ENCODE results near the gene SPATA16. TPM values are rescaled to one million over a fixed set of nuclear protein-coding genes. Genes with fewer than 3 reads are reported as not detected.

The SPATA16 gene
- total RNA-seq, 4 donors from 2014 or later, result not detected

DNA sequence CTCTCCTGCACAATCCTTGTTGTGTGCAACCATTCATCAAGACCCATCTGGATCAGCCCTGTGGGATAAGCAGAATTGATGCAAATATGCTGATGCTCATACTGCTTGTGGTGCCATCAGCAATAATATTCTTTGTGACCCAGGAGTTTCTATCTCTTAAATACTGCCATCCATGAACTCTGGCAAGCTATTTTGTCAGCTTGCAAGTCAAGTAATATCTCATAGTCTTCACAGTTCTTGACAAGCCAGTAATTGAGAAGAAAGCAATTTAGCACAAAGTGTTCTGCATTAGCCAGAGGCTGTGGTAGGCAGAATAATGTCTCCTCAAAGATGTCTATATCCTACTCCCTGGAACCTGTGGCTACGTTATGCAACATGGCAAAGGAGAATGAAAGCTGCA lies 49.0 kb downstream of the SPATA16 start:
- no peaks in the 10 kb centered on the region for H3K4me1 ChIP-seq
- no peak overlapping the region for H3K4me3 ChIP-seq
- TF ChIP-seq POLR2A (IDR thresholded peaks at IDR 0.05) (no peak), POLR2AphosphoS5 (IDR thresholded peaks at IDR 0.05) (no peak), EP300 (IDR thresholded peaks at IDR 0.05) (no peak)
- TF ChIP-seq, protein P1, sequence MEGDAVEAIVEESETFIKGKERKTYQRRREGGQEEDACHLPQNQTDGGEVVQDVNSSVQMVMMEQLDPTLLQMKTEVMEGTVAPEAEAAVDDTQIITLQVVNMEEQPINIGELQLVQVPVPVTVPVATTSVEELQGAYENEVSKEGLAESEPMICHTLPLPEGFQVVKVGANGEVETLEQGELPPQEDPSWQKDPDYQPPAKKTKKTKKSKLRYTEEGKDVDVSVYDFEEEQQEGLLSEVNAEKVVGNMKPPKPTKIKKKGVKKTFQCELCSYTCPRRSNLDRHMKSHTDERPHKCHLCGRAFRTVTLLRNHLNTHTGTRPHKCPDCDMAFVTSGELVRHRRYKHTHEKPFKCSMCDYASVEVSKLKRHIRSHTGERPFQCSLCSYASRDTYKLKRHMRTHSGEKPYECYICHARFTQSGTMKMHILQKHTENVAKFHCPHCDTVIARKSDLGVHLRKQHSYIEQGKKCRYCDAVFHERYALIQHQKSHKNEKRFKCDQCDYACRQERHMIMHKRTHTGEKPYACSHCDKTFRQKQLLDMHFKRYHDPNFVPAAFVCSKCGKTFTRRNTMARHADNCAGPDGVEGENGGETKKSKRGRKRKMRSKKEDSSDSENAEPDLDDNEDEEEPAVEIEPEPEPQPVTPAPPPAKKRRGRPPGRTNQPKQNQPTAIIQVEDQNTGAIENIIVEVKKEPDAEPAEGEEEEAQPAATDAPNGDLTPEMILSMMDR (IDR thresholded peaks at IDR 0.05), result no peak
- peaks cover 4% of the 10 kb centered on the region for H3K9me3 ChIP-seq
- no peak for DNase-seq (ENCODE audit: low spot score in 2 of 2)
- WGBS, result 65% methylated on average over 1 of the region's 1 CpG
- no peaks in the 10 kb centered on the region for H3K27me3 ChIP-seq
- H3K36me3 ChIP-seq, result no peaks in the 10 kb centered on the region
- H3K27ac ChIP-seq, result no peak overlapping the region

DNA sequence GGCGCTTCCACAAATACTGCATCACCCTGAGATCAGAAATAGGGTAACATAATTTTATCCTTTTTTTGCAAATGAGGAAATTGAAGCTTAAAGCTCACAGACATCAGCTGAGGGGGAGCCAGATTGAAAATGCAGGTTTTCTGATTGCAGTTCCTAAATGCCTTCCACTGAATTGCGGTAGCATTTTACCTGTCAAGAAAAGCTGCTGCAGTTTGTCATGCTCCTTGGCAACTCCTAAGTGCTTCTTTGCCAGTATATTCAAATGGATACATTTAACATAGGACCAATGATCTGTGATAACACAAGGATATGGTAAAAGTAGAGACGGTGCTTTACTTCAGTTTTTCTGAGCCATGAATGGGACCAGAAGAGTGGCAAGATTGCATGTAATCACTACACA lies 50.5 kb downstream of the SPATA16 start:
- Histone ChIP-seq H3K27ac (no peak overlapping the region), H3K36me3 (no peaks in the 10 kb centered on the region), H3K9me3 (peaks cover 4% of the 10 kb centered on the region), H3K4me1 (no peaks in the 10 kb centered on the region), H3K4me3 (no peak overlapping the region), H3K27me3 (no peaks in the 10 kb centered on the region)
- 77% methylated on average over 3 of the region's 3 CpGs for WGBS
- no peak for DNase-seq (ENCODE audit: low spot score in 2 of 2)
- TF ChIP-seq POLR2AphosphoS5 (IDR thresholded peaks at IDR 0.05) (no peak), EP300 (IDR thresholded peaks at IDR 0.05) (no peak), POLR2A (IDR thresholded peaks at IDR 0.05) (no peak)
- TF ChIP-seq, protein P1 (IDR thresholded peaks at IDR 0.05), result no peak

DNA sequence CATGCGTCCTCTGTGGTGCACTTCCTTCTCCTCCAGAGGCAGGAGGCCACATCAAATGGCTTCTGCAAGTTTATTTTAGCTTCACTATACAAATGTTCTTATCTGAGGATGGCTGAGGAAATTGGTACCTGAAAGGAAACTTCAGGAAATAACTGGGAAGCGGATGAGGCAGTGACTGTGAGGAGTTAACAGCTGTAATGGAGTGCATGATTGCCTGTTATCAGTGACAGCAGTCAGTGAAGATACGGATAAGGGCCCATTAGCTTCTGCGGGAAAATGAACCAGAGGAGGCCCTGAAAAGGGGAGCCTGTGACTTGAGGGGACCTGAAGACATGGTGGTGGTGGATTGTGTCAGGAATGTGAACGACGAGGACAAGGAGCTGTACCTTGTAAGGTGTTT lies 51.8 kb downstream of the SPATA16 start:
- WGBS, result 82% methylated on average over 6 of the region's 6 CpGs

DNA sequence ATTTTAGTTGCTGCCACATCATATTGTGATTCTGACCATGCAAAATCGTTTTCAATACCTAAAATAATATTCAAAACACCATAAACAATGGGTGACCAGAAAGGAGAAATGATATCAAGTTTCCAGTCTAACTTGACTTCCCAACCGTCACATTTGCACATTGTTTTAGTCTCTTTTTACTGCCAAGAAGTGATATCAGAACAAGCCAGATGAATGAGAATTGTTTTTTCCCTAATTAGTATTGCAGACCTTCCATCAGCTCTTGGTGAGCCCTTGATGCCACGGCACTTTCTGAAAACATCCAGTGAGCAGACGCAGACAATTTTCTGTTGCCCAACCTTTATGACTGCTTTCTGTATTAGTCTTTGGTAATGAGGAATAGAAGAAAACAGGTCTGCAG lies 62.5 kb downstream of the SPATA16 start:
- no peak for DNase-seq (ENCODE audit: low spot score in 2 of 2)
- H3K36me3 ChIP-seq, result no peaks in the 10 kb centered on the region
- no peaks in the 10 kb centered on the region for H3K27me3 ChIP-seq
- no peak overlapping the region for H3K4me3 ChIP-seq
- peaks cover 3% of the 10 kb centered on the region for H3K9me3 ChIP-seq
- H3K27ac ChIP-seq, result no peak overlapping the region
- TF ChIP-seq, protein P1 (IDR thresholded peaks at IDR 0.05), result no peak
- H3K4me1 ChIP-seq, result no peaks in the 10 kb centered on the region
- 58% methylated on average over 4 of the region's 4 CpGs for WGBS

More for the DNA sequence above, 51.8 kb downstream of the SPATA16 start:
- Histone ChIP-seq H3K36me3 (no peaks in the 10 kb centered on the region), H3K27me3 (no peaks in the 10 kb centered on the region), H3K4me3 (no peak overlapping the region), H3K9me3 (peaks cover 4% of the 10 kb centered on the region), H3K27ac (no peak overlapping the region), H3K4me1 (no peaks in the 10 kb centered on the region)
- DNase-seq (ENCODE audit: low spot score in 2 of 2), result no peak
- TF ChIP-seq POLR2A (IDR thresholded peaks at IDR 0.05) (no peak), EP300 (IDR thresholded peaks at IDR 0.05) (no peak), POLR2AphosphoS5 (IDR thresholded peaks at IDR 0.05) (no peak)
- TF ChIP-seq, protein P1 (IDR thresholded peaks at IDR 0.05), result no peak

DNA sequence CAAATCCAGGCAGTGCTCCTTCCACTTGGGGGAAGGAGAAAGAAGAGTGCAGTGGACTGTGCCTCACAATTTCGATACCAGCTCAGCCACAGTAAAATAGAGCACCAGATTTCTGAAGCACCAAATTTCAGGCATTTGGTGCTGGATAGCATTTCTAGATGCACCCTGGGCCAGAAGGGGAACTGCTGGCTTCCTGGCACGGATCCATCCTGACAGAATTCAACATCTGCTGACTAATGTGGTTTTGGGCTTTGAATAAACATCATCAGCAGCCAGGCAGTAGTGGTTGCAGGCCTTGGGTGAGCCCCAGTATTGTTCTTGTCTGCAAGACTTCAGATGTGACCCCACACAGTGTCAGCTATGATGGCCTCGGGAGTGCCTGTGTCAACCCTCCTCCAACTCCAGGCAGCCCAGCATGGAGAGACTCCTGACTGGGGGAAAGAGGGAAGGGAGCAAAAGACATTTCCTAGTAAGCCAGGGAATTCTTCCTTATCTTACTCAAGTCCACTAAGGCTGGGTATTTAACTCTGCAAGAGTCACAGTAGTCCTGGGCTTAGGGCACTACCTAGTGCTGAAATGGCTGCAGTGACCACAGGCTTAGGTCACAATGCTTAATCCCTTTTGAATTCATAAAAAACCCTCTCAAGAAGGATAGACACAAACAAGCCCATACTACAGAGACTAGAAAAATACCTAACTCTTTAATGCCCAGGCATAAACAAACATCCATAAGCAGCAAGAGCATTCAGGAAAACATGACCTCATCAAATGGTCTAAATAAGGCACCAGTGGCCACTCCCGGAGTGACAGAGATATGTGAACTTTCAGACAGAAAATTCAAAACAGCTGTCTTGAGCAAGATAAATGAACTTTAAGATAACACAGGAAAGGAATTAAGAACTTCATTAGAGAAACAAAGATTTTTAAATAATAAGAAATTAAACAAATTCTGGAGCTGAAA lies 74.7 kb downstream of the SPATA16 start:
- DNase-seq (ENCODE audit: low spot score in 2 of 2), result no peak
- Histone ChIP-seq H3K4me3 (no peak overlapping the region), H3K27me3 (no peaks in the 10 kb centered on the region), H3K27ac (no peak overlapping the region), H3K36me3 (no peaks in the 10 kb centered on the region), H3K4me1 (no peaks in the 10 kb centered on the region), H3K9me3 (no peaks in the 10 kb centered on the region)
- WGBS, result 45% methylated on average over 3 of the region's 4 CpGs
- TF ChIP-seq POLR2A (IDR thresholded peaks at IDR 0.05), result no peak
- TF ChIP-seq EP300 (IDR thresholded peaks at IDR 0.05), result no peak
- no peak for TF ChIP-seq POLR2AphosphoS5 (IDR thresholded peaks at IDR 0.05)
- TF ChIP-seq, protein P1 (IDR thresholded peaks at IDR 0.05), result no peak

Measured in suprapubic skin (tissue), 4 donors.